MM.1S (cell line): ENCODE results near the gene IGLON5.

Experiments
- DNase-seq: peaks from one replicate; pipeline ENCODE4 v3.0.0-alpha.2; 2015
- H2AFZ ChIP-seq: fragments of 300-600 bp; sonication (generic); 2 replicates; pipeline ENCODE4 v1.6.0; 2016; ENCODE audit warnings: antibody characterized with exemption, low read length
- H3F3A ChIP-seq: fragments of 300-600 bp; sonication (generic); 2 replicates; pipeline ENCODE4 v1.6.1; 2016; ENCODE audit warnings: mild to moderate bottlenecking, antibody characterized with exemption, low read length, moderate library complexity, mixed read lengths; ENCODE audit not compliant: insufficient read depth
- H3K27ac ChIP-seq: fragments of 300-600 bp; sonication (generic); 2 replicates; pipeline ENCODE4 v1.5.1; 2016; ENCODE audit warnings: mild to moderate bottlenecking, low read length
- H3K27me3 ChIP-seq: fragments of 300-600 bp; sonication (generic); replicated peaks from 2 replicates; pipeline ENCODE4 v1.6.0; 2016; ENCODE audit warnings: low read length; ENCODE audit not compliant: insufficient read depth
- H3K36me3 ChIP-seq: fragments of 300-600 bp; sonication (generic); replicated peaks from 2 replicates; pipeline ENCODE4 v1.6.1; 2016; ENCODE audit warnings: mild to moderate bottlenecking, low read length, mixed read lengths; ENCODE audit not compliant: insufficient read depth
- H3K4me1 ChIP-seq: fragments of 300-600 bp; sonication (generic); 2 replicates; pipeline ENCODE4 v1.6.1; 2016; ENCODE audit warnings: low read length, mixed read lengths
- H3K4me2 ChIP-seq: fragments of 300-600 bp; sonication (generic); 2 replicates; pipeline ENCODE4 v1.6.0; 2016; ENCODE audit warnings: low read depth, low read length
- H3K4me3 ChIP-seq: fragments of 300-600 bp; sonication (generic); 2 replicates; pipeline ENCODE4 v1.5.1; 2016; ENCODE audit warnings: low read length, mixed read lengths
- H3K79me2 ChIP-seq: fragments of 300-600 bp; sonication (generic); 2 replicates; pipeline ENCODE4 v1.6.1; 2016; ENCODE audit warnings: mixed run types, low read length, mixed read lengths
- H3K9ac ChIP-seq: fragments of 300-600 bp; sonication (generic); 2 replicates; pipeline ENCODE4 v1.6.1; 2016; ENCODE audit warnings: low read length, mixed read lengths
- H3K9me2 ChIP-seq: fragments of 300-600 bp; sonication (generic); replicated peaks from 2 replicates; pipeline ENCODE4 v1.6.1; 2016; ENCODE audit warnings: mild to moderate bottlenecking, low read length, mixed read lengths; ENCODE audit not compliant: insufficient read depth
- H3K9me3 ChIP-seq: fragments of 300-600 bp; sonication (generic); replicated peaks from 2 replicates; pipeline ENCODE4 v1.6.1; 2016; ENCODE audit warnings: mild to moderate bottlenecking, low read length, mixed read lengths; ENCODE audit not compliant: insufficient read depth
- H4K20me1 ChIP-seq: fragments of 300-600 bp; sonication (generic); 2 replicates; pipeline ENCODE4 v1.6.1; 2016; ENCODE audit warnings: mild to moderate bottlenecking, low read length, moderate library complexity, mixed read lengths; ENCODE audit not compliant: insufficient read depth
- EZH2 ChIP-seq: fragments of 300-600 bp; sonication (generic); optimal IDR thresholded peaks from 2 replicates; pipeline ENCODE3; 2017; ENCODE audit warnings: low read depth, mild to moderate bottlenecking, antibody characterized with exemption, low read length, mixed read lengths
- EZH2phosphoT487 ChIP-seq: fragments of 300-600 bp; sonication (generic); IDR thresholded peaks from 2 replicates; pipeline ENCODE4 v1.6.1; 2018; ENCODE audit warnings: antibody characterized with exemption, low read length
- TF ChIP-seq, protein P1 (sequence below): fragments of 300-600 bp; sonication (generic); IDR thresholded peaks from 2 replicates; pipeline ENCODE4 v1.5.1; 2016; ENCODE audit warnings: antibody characterized with exemption, low read length, mixed read lengths

Gene IGLON5

DNA sequence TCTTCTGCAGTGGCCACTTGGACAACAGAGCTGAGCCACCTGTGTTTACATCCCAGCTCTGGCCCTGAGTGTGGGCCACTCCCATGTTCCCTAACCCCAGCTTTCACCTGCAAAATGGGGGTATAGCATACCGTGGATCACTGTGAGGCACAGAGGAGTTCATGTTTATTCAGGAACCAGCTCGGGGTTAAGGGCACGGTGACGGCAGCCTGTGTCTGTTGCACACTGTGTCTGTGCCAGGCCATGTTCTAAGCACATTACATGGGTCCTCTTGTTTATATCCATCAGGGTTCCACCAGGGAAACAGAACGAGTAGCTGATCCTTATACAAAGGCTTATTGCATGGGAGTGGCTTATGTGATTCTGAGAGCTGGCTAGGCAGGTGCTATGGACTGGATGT, 14.0 kb upstream of the IGLON5 start:
- Histone ChIP-seq H3K9ac (no peak overlapping the region), H3K4me3 (no peak overlapping the region), H3F3A (no peaks in the 10 kb centered on the region), H3K4me1 (no peaks in the 10 kb centered on the region), H2AFZ (no peak overlapping the region), H4K20me1 (no peaks in the 10 kb centered on the region), H3K4me2 (no peak overlapping the region), H3K9me2 (no peaks in the 10 kb centered on the region), H3K27ac (no peak overlapping the region), H3K79me2 (no peaks in the 10 kb centered on the region), H3K27me3 (no peaks in the 10 kb centered on the region), H3K9me3 (no peaks in the 10 kb centered on the region), H3K36me3 (no peaks in the 10 kb centered on the region)
- no peak for DNase-seq
- TF ChIP-seq EZH2phosphoT487, result no peak
- TF ChIP-seq EZH2, result no peak
- TF ChIP-seq, protein P1, sequence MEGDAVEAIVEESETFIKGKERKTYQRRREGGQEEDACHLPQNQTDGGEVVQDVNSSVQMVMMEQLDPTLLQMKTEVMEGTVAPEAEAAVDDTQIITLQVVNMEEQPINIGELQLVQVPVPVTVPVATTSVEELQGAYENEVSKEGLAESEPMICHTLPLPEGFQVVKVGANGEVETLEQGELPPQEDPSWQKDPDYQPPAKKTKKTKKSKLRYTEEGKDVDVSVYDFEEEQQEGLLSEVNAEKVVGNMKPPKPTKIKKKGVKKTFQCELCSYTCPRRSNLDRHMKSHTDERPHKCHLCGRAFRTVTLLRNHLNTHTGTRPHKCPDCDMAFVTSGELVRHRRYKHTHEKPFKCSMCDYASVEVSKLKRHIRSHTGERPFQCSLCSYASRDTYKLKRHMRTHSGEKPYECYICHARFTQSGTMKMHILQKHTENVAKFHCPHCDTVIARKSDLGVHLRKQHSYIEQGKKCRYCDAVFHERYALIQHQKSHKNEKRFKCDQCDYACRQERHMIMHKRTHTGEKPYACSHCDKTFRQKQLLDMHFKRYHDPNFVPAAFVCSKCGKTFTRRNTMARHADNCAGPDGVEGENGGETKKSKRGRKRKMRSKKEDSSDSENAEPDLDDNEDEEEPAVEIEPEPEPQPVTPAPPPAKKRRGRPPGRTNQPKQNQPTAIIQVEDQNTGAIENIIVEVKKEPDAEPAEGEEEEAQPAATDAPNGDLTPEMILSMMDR, result no peak

DNA sequence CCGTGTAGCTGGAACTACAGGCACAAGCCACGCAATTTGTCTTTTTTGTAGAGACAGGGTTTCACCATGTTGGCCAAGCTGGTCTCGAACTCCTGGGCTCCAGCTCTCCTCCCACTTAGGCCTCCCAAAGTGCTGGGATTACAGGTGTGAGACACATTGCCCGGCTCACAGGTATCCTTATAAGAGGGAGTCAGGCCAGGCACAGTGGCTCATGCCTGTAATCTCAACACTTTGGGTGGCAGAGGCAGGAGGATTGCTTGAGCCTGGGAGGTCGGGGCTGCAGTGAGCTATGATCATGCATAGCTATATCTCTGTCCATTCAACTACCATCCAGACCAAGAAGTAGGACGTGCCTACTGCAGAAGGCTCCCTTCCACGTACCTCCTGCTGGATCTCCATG, 10.2 kb upstream of the IGLON5 start:
- H3K9me2 ChIP-seq, result no peaks in the 10 kb centered on the region
- H3K4me3 ChIP-seq, result no peak overlapping the region
- H3K9ac ChIP-seq, result no peak overlapping the region
- H3K9me3 ChIP-seq, result no peaks in the 10 kb centered on the region
- H3K4me1 ChIP-seq, result no peaks in the 10 kb centered on the region
- H3K4me2 ChIP-seq, result no peak overlapping the region
- H3F3A ChIP-seq, result no peaks in the 10 kb centered on the region
- no peaks in the 10 kb centered on the region for H3K79me2 ChIP-seq
- no peak for DNase-seq
- no peaks in the 10 kb centered on the region for H3K27me3 ChIP-seq
- no peak overlapping the region for H3K27ac ChIP-seq
- H4K20me1 ChIP-seq, result no peaks in the 10 kb centered on the region
- no peaks in the 10 kb centered on the region for H3K36me3 ChIP-seq
- no peak overlapping the region for H2AFZ ChIP-seq
- TF ChIP-seq EZH2 (no peak), EZH2phosphoT487 (no peak)
- TF ChIP-seq, protein P1, result no peak

DNA sequence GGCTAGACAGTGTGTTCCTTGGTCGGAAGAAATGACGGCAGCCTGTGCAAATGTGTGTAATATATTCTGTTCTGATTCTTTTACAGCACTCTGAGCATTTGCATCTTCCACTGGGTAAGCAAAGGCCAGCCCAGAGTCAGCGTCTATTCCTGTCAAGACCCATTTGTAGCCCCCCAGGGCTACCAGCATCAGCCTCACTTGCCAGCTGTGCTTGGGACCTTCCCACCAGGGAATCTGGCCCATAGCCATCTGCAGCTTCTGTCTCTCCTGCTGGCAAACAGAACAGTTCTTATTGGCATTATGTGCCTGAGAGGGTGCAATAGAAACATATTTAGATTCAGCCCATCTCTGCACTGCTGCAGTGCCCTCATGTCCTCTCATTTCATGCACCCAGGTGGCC, 6.0 kb upstream of the IGLON5 start:
- H3K4me2 ChIP-seq, result no peak overlapping the region

More for the DNA sequence above, 6.0 kb upstream of the IGLON5 start:
- TF ChIP-seq EZH2phosphoT487, result no peak
- TF ChIP-seq, protein P1, result no peak
- TF ChIP-seq EZH2, result no peak
- no peaks in the 10 kb centered on the region for H4K20me1 ChIP-seq
- no peaks in the 10 kb centered on the region for H3K79me2 ChIP-seq
- H3K9me3 ChIP-seq, result no peaks in the 10 kb centered on the region
- H2AFZ ChIP-seq, result no peak overlapping the region
- H3K4me3 ChIP-seq, result no peak overlapping the region
- H3K9ac ChIP-seq, result no peak overlapping the region
- H3K27ac ChIP-seq, result no peak overlapping the region
- H3K36me3 ChIP-seq, result no peaks in the 10 kb centered on the region
- H3F3A ChIP-seq, result no peaks in the 10 kb centered on the region
- H3K27me3 ChIP-seq, result no peaks in the 10 kb centered on the region
- H3K4me1 ChIP-seq, result no peaks in the 10 kb centered on the region
- H3K9me2 ChIP-seq, result no peaks in the 10 kb centered on the region
- no peak for DNase-seq
